GM12878 (cell line): Measurements from ENCODE around the gene GGPS1.

Experiments
- POLR2A ChIP-seq: IDR thresholded peaks from 2 replicates; pipeline ENCODE4 v1.6.1; 2011; ENCODE audit warnings: low read depth, mild to moderate bottlenecking, low read length
- RBBP5 ChIP-seq: fragments of 200-600 bp; sonication (generic); conservative IDR thresholded peaks from 2 replicates; pipeline ENCODE4 v1.6.1; 2016
- ZNF207 ChIP-seq: fragments of 450-650 bp; IDR thresholded peaks from 2 replicates; pipeline ENCODE4 v1.6.1; 2014; ENCODE audit warnings: antibody characterized with exemption, mild to moderate bottlenecking, borderline replicate concordance
- TF ChIP-seq, protein P1 (sequence below): IDR thresholded peaks from 2 replicates; pipeline ENCODE4 v1.6.1; 2012; ENCODE audit warnings: mild to moderate bottlenecking, low read depth, low read length
- TF ChIP-seq, protein P2 (sequence below): IDR thresholded peaks from 2 replicates; pipeline ENCODE4 v1.6.1; 2011; ENCODE audit warnings: borderline replicate concordance, low read depth, mild to moderate bottlenecking, moderate library complexity, low read length; ENCODE audit not compliant: insufficient read depth, poor library complexity, severe bottlenecking
- TF ChIP-seq, protein P3 (sequence below), 3 experiments: IDR thresholded peaks in 2 of 3; conservative IDR thresholded peaks in 1 of 3; 2 replicates each; pipeline ENCODE4 v1.5.1; 2011; ENCODE audit warnings: low read depth in 3 of 3, low read length in 3 of 3, mild to moderate bottlenecking in 3 of 3, control low read depth in 2 of 3, moderate library complexity in 2 of 3, inconsistent platforms in 1 of 3, mixed read lengths in 1 of 3; ENCODE audit not compliant: control insufficient read depth in 2 of 3, insufficient read depth in 1 of 3; ENCODE audit errors: extremely low read depth in 1 of 3

DNA sequence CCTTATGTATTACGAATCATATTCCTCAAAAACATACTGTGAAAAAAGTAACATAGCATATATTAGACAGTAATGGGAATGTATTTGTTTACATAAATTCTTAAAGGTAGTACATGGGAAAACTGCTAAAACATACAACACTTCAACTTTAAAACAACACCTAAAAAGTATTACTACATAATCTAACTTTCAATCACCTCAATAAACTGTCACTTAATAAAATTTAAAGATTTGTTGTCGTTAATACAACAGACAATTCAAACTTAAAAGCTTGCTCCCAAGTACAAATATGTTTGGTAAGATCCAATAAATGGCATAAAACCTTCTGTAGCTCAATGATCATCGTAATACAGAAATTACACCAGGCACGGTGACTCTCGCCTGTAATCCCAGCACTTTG is 4.1 kb upstream of the GGPS1 start:
- TF ChIP-seq POLR2A: no peak
- TF ChIP-seq, protein P1, sequence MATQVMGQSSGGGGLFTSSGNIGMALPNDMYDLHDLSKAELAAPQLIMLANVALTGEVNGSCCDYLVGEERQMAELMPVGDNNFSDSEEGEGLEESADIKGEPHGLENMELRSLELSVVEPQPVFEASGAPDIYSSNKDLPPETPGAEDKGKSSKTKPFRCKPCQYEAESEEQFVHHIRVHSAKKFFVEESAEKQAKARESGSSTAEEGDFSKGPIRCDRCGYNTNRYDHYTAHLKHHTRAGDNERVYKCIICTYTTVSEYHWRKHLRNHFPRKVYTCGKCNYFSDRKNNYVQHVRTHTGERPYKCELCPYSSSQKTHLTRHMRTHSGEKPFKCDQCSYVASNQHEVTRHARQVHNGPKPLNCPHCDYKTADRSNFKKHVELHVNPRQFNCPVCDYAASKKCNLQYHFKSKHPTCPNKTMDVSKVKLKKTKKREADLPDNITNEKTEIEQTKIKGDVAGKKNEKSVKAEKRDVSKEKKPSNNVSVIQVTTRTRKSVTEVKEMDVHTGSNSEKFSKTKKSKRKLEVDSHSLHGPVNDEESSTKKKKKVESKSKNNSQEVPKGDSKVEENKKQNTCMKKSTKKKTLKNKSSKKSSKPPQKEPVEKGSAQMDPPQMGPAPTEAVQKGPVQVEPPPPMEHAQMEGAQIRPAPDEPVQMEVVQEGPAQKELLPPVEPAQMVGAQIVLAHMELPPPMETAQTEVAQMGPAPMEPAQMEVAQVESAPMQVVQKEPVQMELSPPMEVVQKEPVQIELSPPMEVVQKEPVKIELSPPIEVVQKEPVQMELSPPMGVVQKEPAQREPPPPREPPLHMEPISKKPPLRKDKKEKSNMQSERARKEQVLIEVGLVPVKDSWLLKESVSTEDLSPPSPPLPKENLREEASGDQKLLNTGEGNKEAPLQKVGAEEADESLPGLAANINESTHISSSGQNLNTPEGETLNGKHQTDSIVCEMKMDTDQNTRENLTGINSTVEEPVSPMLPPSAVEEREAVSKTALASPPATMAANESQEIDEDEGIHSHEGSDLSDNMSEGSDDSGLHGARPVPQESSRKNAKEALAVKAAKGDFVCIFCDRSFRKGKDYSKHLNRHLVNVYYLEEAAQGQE: no peak
- no peak for TF ChIP-seq RBBP5
- TF ChIP-seq ZNF207: no peak
- TF ChIP-seq, protein P2, sequence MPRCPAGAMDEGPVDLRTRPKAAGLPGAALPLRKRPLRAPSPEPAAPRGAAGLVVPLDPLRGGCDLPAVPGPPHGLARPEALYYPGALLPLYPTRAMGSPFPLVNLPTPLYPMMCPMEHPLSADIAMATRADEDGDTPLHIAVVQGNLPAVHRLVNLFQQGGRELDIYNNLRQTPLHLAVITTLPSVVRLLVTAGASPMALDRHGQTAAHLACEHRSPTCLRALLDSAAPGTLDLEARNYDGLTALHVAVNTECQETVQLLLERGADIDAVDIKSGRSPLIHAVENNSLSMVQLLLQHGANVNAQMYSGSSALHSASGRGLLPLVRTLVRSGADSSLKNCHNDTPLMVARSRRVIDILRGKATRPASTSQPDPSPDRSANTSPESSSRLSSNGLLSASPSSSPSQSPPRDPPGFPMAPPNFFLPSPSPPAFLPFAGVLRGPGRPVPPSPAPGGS: no peak
- TF ChIP-seq, protein P3, sequence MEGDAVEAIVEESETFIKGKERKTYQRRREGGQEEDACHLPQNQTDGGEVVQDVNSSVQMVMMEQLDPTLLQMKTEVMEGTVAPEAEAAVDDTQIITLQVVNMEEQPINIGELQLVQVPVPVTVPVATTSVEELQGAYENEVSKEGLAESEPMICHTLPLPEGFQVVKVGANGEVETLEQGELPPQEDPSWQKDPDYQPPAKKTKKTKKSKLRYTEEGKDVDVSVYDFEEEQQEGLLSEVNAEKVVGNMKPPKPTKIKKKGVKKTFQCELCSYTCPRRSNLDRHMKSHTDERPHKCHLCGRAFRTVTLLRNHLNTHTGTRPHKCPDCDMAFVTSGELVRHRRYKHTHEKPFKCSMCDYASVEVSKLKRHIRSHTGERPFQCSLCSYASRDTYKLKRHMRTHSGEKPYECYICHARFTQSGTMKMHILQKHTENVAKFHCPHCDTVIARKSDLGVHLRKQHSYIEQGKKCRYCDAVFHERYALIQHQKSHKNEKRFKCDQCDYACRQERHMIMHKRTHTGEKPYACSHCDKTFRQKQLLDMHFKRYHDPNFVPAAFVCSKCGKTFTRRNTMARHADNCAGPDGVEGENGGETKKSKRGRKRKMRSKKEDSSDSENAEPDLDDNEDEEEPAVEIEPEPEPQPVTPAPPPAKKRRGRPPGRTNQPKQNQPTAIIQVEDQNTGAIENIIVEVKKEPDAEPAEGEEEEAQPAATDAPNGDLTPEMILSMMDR (IDR thresholded peaks at IDR 0.05 in 2 of 3, conservative IDR thresholded peaks at IDR 0.05 in 1 of 3; ENCODE audit: control insufficient read depth in 2 of 3, extremely low read depth in 1 of 3, insufficient read depth in 1 of 3, low read depth in 3 of 3, low read length in 3 of 3): no peak
